ENCODE measurements around the gene CSH1.
A peak's percentile ranks its signal among the peaks of the same experiment; 100 is the strongest.
"Not testable (repeated sequence)": the region's sequence is repeated elsewhere in the genome, so short reads cannot be mapped to it uniquely, and the experiment has no call there.

CSH1 gene

GRCh38 chr17:63928966-63929695, 32.8 kb upstream of the CSH1 start:
- DNase-seq (ENCODE audit: low spot score): no peak

GRCh38 chr17:63928172-63928666, 31.8 kb upstream of the CSH1 start:
- DNase-seq (ENCODE audit: low spot score): no peak

DNA sequence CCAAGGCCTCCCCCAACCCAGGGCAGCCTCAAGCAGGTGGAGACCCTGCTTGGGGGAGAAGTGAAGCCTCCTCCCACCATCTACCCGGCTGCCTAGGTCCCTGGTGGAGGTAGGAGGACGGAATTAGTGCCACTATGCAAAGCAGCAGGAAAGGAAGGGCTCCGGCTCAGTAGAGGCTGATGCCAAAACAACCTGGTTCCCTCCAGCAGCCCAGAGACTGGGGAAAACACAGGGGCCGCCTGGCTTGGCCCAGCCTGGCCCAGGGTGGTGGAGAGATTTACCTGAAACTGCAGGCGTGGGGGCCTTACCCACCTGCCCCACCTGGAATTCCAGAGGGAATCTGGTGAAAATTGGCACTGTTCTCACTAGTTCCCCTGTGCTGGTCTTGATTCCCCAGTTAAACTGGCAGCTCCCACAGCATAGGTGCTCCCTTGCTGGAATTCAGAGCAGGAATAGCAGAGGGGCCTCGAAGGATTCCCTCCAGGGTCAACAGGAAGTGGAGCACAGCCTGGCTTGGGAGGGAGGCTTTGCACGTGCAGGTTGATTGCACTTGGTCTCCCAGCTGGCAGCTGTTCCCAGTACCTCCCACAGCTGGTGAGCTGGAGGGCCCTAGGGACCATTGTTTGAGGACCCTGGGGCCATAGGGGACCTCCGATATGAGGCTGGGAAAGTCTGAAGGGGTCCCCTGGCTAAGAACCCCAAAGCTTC, 31.2 kb upstream of the CSH1 start:
- no peak for DNase-seq (ENCODE audit: low spot score)

DNA sequence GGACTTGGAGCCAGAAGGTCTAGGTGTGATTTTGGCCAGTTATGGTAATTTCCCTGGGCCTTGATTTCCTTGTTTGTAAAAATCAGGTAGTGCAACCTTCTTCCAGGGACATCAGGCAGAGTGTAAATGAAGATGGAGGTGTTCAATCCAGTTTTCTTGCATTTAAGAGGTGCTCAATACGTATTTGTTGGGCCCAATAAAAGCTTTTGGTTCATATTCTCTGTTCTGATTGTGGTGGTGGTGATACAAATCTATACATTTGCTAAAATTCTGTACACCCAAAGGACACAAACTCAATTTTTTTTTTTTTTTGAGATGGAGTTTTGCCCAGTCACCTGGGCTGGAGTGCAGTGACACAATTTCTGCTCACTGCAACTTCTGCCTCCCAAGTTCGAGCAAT, 29.8 kb upstream of the CSH1 start:
- no peak for DNase-seq (ENCODE audit: low spot score)

- DNase-seq (ENCODE audit: low spot score): no peak
Observed at GRCh38 chr17:63925615-63926014, 29.2 kb upstream of the CSH1 start.

DNA sequence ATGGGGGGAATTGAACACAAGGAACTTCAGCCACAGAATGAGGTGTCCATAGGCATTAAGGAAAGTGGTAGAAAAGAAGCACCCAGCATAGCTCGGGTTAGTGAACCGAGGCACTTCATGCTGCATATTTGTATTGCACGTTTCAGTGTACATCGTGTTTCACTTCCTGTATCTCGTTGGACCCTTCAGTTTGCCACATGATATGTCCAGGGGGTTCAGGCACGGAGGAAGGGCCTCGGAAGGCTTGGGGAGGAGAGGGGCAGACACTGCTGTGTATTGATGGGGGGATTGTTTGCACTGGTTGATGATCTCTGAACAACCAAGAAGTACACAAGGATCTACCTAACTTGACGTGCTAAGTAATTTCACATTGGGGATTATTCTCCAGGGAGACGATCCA, 26.0 kb upstream of the CSH1 start:
- not testable (repeated sequence) for DNase-seq (ENCODE audit: low spot score)

- not testable (repeated sequence) for DNase-seq (ENCODE audit: low spot score)
Observed at GRCh38 chr17:63920779-63921178, 24.4 kb upstream of the CSH1 start.

DNA sequence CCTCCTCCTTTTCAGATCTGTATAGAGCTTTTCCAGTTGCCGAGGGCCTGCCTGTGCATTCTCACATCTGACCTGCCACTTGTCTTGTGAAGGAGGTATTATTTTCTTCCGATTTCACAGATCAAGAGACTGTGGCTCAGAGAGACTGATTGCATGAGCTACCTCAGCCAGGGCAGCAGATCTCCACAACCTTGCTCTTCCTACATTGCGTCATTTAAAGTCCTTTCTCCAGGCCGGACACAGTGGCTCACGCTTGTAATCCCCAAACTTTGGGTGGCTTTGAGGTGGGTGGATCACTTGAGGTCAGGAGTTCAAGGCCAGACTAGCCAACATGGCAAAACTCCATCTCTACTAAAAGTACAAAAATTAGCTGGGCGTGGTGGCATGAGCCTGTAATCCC, 23.7 kb upstream of the CSH1 start:
- not testable (repeated sequence) for DNase-seq (ENCODE audit: low spot score)

DNA sequence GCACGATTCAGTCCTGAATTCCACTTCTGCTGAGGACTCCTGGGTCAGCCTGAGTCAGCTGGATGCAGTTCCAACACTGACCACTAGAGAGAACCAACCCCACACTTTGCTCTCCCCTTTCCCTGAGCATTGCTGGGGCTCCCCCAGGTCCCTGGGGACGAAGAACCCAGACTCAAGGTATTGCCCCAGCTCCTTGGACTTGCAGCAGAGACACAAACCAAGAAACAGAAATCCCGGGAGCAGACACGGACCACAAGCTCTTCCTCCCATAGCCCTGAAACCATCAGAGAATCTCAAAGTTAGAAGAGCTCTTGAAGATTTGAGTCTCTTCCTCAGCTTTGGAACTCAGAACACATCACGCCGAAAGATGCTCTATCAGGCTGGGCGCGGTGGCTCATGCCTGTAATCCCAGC, 22.9 kb upstream of the CSH1 start:
- peak; percentile 87 for DNase-seq (ENCODE audit: low spot score)

GRCh38 chr17:63918789-63919305, 22.5 kb upstream of the CSH1 start, which contains the start of gene GH1:
GH1 (minus strand) TSS chr17:63918839; CDS start chr17:63918776, 63 bp downstream.
- DNase-seq (ENCODE audit: low spot score): not testable (repeated sequence)

DNA sequence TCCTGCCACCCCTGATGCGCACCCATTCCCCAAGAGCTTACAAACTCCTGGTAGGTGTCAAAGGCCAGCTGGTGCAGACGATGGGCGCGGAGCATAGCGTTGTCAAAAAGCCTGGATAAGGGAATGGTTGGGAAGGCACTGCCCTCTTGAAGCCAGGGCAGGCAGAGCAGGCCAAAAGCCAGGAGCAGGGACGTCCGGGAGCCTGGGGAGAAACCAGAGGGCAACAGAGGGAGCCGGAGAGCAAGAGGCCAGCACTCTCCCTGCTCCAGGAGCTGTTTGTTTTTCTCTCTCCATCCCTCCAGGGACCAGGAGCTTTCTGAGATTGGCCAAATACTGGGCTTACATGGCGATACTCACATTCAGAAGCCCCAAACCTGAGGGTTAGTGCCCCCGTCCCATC, 21.9 kb upstream of the CSH1 start:
- no peak for DNase-seq (ENCODE audit: low spot score)

DNA sequence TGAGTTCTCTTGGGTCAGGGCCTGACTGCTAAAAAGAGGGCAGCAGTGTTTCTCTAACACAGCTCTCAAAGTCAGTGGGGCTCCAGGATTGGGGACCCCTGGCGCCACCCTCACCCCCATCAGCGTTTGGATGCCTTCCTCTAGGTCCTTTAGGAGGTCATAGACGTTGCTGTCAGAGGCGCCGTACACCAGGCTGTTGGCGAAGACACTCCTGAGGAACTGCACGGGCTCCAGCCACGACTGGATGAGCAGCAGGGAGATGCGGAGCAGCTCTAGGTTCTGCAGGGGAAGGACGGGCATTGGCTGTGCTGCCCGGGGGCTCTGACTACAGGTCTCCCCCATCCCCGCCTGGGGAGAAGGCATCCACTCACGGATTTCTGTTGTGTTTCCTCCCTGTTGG, 21.3 kb upstream of the CSH1 start:
- no peak for DNase-seq (ENCODE audit: low spot score)

DNA sequence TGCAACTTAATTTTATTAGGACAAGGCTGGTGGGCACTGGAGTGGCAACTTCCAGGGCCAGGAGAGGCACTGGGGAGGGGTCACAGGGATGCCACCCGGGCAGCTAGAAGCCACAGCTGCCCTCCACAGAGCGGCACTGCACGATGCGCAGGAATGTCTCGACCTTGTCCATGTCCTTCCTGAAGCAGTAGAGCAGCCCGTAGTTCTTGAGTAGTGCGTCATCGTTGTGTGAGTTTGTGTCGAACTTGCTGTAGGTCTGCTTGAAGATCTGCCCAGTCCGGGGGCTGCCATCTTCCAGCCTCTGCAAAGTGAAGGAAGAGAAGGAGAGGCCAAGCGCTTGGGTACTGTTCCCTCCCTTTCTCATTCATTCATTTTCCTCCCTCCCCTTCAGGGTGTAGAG, 20.8 kb upstream of the CSH1 start:
- DNase-seq (ENCODE audit: low spot score): not testable (repeated sequence)

DNA sequence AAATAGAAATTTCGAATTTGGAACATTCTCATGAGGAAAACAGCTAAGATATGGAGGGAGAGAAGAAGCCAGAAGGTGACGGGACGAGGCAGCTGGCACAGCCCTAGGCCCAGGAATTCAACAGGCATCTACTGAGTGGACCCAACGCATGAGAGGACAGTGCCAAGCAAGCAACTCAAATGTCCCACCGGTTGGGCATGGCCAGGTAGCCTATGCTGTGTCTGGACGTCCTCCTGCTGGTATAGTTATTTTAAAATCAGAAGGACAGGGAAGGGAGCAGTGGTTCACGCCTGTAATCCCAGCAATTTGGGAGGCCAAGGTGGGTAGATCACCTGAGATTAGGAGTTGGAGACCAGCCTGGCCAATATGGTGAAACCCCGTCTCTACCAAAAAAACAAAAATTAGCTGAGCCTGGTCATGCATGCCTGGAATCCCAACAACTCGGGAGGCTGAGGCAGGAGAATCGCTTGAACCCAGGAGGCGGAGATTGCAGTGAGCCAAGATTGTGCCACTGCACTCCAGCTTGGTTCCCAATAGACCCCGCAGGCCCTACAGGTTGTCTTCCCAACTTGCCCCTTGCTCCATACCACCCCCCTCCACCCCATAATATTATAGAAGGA, 20.3 kb upstream of the CSH1 start:
- DNase-seq (ENCODE audit: low spot score): no peak

DNA sequence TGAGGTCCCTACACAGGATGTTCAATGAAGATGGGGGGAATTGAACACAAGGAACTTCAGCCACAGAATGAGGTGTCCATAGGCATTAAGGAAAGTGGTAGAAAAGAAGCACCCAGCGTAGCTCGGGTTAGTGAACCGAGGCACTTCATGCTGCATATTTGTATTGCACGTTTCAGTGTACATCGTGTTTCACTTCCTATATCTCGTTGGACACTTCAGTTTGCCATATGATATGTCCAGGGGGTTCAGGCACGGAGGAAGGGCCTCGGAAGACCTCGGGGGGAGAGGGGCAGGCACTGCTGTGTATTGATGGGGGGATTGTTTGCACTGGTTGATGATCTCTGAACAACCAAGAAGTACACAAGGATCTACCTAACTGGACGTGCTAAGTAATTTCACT, 19.4 kb upstream of the CSH1 start:
- DNase-seq (ENCODE audit: low spot score): not testable (repeated sequence)

GRCh38 chr17:63914471-63914870, 18.1 kb upstream of the CSH1 start:
- no peak for DNase-seq (ENCODE audit: low spot score)

DNA sequence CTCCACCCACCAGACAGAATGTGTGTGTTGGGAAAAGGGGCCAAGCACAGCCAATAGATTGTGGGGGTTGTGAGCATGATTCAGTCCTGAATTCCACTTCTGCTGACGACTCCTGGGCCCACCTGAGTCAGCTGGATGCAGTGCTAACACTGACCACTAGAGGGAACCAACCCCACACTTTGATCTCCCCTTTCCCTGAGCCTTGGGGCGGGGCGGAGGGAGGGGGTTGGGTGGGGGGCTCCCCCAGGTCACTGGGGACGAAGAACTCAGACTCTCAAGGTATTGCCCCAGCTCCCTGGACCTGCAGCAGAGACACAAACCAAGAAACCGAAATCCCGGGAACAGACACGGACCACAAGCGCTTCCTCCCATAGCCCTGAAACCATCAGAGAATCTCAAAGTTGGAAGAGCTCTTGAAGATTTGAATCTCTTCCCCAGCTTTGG, 15.3 kb upstream of the CSH1 start:
- DNase-seq (ENCODE audit: low spot score): peak; percentile 57

DNA sequence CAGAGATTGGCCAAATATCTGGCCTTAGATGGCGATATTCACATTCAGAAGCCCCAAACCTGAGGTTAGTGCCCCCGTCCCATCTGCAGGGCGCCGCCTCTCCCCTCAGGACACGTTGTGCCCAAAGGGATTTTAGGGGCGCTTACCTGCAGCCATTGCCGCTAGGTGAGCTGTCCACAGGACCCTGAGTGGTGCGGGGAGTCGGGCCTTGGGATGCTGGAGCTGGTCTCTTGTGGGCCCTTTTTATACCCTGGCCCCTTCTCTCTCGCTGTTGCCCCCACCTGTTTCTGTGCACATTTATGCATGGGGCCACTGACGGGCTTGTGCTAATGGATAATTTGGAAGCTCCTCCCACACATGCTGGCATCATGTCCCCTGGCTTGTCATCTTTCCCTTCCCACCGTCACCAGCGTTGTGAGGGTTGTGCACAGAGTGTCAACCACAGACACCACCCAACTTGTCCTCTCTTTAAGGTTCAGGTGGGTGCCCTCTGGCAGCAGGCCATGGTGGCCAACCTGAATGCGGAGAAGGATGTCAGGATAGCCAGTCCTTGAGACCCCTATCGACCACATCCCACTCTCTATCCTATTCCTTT, 14.8 kb upstream of the CSH1 start, which contains the start of gene CSHL1:
Gene CSHL1 (minus strand): TSS at position 218 of the 595 bp plus-strand sequence. CDS start 62 bp downstream, at position 156.
- no peak for DNase-seq (ENCODE audit: low spot score)

DNA sequence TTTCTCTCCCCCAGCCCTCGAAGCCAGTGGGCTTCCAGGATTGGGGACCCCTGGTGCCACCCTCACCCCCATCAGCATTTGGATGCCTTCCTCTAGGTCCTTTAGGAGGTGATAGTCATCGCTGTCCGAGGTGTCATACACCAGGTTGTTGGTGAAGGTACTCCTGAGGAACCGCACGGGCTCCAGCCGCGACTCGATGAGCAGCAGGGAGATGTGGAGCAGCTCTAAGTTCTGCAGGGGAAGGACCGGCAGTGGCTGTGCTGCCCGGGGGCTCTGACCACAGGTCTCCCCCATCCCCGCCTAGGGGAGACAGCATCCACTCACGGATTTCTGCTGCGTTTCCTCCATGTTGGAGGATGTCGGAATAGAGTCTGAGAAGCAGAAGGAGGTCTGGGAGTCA, 13.7 kb upstream of the CSH1 start:
- DNase-seq (ENCODE audit: low spot score): no peak

- not testable (repeated sequence) for DNase-seq (ENCODE audit: low spot score)
Observed at GRCh38 chr17:63909586-63909985, 13.2 kb upstream of the CSH1 start.

GRCh38 chr17:63907161-63907778, 10.9 kb upstream of the CSH1 start:
- not testable (repeated sequence) for DNase-seq (ENCODE audit: low spot score)

DNA sequence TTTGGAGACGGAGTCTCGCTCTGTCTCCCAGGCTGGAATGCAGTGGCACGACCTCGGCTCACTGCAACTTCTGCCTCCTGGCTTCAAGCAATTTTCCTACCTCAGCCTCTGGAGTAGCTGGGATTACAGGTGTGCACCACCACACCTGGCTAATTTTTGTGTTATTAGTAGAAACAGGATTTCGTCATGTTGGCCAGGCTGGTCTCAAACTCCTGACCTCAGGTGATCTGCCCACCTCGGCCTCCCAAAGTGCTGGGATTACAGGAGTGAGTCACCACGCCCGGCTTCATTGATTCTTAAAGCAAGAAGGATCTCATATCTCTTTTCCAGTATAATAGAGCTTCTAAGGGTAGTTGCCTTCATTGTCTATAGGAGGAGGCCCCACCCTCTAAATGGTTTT, 8.4 kb upstream of the CSH1 start:
- not testable (repeated sequence) for DNase-seq (ENCODE audit: low spot score)
